Stimulated activated CD8-positive, alpha-beta memory T cell treated with anti-CD3 and anti-CD28 coated beads, Interleukin-2, amount 100 ng/mL, for 1 hour (primary cell): ENCODE results near the gene FOXO6.

Experiments used
- DNase-seq, 2 donors: peaks; one replicate each; pipeline ENCODE4 v3.0.0-alpha.2; 2020; ENCODE audit warnings: low read depth in 2 of 2

The FOXO6 gene

DNA sequence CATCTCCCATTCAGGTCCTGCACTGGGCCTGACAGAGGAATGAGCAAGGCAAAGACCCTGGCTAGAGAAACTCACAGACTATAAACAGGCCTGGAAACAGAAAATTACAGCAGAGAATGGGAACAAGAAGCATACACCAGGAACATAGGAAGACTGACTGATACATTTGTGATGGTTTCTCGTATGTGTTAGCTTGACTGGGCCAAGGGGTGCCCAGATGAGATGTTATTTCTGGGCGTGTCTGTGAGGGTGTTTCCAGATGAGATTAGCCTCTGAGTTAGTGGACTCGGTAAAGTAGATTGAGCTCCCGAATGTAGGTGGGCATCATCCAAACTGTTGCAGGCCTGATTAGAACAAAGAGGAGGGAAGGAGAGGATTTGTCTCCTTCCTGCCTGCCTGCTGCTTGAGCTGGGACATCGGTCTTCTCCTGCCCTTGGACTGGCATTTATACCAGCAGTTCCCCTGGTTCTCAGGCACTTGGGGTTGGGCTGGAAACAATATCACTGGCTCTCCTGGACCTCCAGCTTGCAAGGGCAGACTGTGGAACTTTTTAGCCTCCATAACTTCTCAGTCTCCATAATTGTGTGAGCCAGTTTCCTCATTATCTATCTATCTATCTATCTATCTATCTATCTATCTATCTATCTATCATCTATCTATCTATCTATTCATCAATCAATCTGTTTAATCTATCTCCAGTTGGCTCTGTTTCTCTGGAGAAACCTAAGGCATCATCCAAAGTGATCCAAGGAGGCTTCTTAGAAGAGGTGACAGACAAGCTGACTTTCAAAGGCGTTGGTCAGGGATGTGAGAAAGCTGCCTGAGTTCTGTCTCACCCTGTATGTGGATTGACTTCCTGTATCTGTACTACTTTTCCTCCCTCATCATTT lies 9.7 kb upstream of the FOXO6 start:
- no peak for DNase-seq

DNA sequence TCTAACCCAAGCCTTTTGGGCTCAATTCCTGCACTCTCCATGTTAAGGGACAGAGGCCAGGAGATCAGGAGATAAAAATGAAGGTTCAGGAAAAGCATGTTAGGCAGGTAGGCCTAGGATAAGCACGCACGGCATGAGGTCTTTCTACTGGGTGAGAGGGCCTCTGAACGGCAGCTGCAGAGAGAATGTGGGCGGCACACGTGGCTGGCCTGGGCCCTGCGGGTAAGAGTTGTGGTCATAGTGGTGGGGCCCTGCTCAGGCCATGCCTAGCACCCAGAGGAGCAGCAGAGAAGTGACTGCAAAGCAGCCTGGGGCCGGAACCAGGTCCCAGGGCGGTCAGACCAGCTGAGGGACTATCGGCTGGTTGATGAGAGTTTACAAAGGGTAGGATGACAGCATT lies 7.5 kb upstream of the FOXO6 start:
- DNase-seq, result no peak

DNA sequence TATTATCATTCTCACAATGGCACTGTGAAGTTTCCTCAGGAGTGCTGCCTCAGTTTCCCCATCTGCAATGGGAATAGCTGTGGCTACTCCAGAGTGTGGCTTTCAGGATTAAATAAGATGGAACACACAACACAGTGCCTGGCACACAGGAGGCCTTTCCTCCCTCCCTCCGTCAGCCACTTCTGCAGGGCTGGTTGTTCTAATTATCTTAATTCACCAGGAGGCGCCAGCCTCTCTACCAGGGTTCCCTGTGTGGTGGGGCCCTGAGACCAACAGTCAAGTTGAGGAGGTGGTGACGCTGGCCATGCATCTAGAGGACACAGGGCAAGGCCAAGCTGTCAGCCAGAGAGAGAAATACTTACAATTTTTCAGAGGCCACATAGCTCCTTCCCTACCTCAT lies 6.3 kb upstream of the FOXO6 start:
- no peak for DNase-seq

DNA sequence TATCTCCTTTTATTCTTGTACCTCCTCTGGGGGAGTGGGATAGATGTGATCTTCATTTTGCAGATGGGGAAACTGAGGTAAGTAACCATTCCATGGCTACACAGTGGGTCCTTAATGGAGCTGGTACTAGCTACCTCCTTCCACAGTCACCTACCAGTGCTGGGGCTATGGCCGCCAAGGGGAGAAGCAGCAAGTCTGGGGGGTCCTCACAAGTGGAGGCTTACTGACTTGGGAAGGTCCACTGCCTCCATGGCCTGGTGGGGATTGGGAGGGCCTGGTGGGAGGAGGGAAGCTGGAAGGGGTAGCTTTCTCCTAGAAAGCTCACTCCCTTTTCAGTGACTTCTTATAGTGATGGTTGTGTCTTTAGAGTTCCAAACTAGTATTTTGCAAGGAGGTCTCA lies 5.9 kb upstream of the FOXO6 start:
- no peak for DNase-seq

DNA sequence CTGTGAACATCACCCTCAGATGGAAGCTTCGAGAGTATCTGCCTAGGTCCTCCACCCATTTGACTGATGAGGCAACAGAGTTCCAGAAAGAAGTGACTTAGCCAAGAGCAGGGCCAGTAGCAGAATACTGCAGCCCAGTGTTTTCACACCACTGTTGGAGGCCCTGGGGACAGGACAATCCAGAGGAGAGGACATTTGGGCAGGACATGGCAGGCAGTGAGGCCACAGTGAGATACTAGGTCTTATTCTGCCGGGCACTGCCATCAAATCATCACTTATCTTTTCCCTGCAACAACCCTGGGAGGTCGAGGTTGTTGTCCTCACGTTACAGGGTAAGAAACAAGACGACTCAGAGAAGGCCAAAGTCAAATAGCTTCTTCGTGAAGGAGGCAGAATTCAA lies 5.5 kb upstream of the FOXO6 start:
- DNase-seq, result no peak

DNA sequence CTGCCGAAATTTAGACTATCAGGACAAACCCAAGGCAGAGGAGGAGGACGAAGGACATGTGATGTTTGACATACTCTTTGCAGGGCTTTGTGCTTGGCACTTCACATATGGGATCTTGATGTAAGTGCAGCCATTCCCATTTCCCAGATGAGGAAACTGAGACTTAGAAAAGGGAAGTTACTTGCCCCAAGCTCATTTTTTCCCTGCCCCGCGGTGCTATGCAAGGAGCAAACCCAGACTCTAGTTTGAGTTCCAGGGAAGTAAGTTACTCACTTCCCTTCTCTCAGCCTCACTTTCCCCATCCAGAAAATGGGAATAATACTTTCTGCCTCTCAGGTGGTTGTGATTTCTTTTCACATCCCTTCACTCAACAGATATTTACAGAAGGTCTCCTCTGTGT lies 4.5 kb upstream of the FOXO6 start:
- DNase-seq, result no peak

DNA sequence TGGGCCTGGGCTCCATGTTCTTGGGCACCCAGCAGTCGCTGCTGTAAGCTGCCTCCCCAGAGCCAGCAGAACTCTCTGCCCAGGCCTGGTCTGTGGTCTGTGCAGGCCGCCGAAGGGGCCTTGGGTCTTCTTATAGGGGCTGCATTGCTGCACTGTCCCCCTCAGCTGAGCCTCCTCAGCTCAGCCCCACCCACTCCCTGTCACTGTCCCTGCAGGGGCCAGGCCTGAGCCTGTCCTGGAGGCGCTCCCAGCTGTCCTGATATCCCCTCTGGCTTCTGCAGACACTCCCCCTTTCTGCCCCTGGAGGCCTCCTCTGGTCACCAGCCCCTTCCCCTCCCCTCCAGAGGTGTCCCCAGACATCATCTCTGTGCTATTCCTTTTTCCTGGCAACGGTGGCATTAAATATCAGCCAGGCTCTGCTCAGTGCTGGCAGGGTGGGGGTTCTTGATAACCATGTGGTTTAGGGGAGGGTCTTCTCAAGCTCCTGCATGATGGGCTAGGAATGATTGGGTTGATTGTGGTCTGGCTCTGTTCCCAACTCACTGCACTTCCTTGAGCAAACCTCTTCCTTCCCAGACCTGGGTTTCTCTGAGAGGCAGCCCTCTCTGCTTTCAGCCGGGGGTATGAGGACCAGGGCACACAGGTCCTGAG lies 3.7 kb upstream of the FOXO6 start:
- DNase-seq, result no peak

DNA sequence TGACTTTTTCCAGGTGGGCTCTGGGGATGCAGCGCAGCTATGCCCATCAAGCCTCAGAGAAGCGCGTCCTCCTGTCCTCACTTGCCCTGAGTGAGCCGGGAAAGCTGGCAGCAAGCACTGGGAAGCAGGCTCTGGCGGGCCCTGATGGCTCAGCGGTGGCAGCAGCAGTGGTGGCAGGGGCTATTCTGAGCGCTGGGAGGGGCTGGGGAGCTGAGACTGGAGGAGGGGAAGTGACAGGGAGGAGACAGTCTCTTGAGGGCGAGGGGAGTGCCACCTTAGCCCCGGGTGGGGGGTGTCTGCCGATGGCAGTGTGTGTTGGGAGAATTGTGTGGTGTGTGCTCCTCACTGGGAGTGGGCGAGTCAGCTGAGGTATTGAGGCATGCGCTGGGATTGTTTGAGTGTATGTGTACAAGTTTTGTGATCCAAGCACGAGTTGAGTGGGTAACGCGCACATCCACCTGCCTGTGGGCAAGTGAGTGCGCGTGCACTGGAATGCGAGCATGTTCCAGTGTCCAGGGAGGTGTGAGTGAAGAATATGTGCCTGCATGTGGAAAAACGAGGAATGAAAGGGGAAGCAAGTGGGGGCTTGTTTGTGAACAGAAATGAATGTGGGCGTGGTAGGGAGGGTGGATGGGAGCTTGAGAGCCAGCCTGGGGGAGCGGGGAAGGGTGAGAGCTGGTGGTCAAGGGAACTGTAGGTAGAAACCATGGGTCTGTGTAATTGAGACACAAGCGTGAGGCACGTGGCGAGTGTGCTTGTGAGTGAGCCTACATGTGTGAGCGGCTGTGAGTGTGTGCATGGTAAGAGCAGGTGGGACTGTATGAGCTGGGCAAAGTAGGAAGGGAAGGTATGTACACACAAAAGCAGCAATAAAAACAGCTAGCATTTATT lies 2.9 kb upstream of the FOXO6 start:
- DNase-seq, result no peak

DNA sequence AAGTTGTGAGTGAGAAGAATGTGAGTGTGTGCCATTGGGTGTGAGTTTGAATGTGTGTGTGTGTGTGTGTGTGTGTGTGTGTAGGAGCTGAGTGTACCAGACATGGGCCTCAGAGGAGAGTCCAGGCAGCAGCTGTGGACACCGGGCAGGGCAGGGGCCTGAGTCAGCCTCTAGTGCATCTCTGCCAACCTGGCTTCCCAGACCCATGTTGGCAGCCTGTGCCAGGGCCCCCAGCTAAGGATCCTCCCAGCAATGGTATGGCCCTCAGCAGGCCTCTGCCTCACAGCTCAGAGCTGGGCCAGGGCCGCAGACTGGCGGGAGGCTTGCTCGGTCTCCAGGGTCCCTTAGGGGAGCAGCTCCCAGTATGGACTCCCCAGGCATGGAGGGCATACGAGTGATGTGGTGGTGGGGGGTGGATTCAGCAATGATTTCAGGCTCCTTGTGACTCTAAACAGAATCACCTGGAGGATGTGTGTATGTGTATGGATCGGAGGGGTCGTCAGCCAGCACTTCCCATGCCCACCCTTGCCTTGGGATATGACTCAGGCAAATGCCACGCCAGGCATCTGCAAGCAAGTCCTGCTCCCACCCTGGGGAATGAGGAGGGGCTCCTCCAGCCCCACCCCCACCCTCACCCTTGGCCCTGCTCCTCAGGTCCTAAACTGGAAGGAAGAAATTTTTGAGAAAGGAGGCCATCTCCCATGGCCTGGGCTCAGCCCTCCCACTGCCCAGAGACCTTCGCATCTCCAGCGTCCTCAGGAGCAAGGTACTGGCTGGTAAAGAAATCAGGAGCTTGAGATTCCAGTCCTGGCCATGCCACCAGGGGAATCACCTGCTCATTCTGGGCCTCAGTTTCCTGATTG lies 1.8 kb upstream of the FOXO6 start:
- no peak for DNase-seq

DNA sequence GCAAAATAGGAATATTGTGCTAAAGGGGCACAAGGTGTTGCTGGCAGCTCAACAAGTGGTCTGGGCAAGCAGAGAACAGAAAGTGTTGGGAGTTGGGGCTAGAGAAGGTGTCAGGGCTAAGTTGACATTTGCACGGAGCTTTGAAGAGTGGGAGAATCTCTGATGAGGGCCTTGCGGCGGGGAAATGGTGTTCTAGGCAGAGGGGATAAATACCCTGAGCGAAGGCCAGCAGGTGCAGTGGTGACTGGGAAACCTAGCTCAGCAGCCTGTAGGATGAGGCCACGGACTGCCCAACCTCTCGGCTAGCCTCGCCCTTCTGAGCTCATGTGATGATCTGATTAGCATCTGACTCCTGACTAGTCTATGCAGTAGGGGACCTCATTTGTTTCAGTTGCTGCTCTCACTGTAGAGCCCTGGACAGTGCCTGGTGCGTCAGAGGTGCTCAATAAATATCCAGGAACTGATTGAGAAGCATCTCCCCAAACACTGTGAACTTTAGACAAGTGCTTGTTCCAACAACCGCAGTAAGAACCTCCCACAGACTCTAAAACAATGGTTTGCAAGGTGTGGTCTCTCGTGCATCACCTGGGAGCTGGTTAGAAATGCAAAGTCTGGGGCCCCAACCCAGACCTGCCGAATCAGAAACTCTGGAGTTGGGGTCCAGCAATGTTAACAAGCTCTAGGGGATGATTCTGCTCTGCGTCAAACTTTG lies 1.0 kb upstream of the FOXO6 start:
- DNase-seq, result no peak

DNA sequence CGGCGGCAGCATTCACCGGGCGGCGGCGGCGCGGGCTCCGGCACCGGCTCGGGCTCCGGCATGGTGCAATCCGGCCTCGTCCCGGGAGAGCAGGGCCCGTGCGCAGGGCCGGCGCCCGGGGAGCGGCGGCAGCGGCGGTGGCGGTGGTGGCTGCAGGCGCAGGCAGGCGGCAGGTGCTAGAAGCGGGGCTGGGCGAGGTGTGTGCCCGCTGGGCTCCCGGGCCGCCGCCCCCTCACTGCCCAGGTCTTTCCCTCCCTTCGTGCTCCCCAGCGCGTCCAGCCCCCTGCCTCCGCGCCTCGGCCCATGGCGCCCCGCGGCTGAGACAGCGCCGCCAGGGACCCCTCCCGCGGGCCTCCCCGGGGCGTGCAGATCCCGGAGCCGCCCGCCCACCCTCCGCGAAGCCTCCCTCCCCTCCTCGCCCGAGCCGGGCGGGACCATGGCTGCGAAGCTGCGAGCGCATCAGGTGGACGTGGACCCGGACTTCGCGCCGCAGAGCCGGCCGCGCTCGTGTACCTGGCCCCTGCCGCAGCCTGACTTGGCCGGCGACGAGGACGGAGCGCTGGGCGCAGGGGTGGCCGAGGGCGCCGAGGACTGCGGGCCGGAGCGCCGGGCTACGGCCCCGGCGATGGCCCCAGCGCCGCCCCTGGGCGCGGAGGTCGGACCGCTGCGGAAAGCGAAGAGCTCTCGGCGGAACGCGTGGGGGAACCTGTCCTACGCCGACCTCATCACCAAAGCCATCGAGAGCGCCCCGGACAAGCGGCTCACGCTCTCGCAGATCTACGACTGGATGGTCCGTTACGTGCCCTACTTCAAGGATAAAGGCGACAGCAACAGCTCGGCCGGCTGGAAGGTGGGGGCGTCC lies 492 bp downstream of the FOXO6 start:
- no peak for DNase-seq

DNA sequence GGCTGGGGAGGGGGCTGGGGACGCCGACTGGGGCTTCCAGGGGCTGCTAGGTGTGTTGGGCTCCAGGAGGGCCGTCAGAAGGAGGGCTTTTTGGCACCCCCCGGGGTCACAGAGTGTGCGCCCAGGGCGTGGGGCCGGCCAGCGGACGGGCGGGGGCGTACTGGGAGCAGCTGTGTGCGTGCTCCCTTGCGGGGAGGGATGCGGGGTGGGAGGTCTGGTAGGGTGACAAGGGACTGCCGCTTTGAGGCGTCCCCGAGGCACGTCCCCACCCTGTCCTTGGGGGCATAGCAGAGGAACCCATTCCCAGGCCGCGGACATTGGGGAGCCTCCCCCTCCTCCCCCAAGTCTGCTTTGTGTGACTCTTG lies 1.1 kb downstream of the FOXO6 start:
- no peak for DNase-seq

DNA sequence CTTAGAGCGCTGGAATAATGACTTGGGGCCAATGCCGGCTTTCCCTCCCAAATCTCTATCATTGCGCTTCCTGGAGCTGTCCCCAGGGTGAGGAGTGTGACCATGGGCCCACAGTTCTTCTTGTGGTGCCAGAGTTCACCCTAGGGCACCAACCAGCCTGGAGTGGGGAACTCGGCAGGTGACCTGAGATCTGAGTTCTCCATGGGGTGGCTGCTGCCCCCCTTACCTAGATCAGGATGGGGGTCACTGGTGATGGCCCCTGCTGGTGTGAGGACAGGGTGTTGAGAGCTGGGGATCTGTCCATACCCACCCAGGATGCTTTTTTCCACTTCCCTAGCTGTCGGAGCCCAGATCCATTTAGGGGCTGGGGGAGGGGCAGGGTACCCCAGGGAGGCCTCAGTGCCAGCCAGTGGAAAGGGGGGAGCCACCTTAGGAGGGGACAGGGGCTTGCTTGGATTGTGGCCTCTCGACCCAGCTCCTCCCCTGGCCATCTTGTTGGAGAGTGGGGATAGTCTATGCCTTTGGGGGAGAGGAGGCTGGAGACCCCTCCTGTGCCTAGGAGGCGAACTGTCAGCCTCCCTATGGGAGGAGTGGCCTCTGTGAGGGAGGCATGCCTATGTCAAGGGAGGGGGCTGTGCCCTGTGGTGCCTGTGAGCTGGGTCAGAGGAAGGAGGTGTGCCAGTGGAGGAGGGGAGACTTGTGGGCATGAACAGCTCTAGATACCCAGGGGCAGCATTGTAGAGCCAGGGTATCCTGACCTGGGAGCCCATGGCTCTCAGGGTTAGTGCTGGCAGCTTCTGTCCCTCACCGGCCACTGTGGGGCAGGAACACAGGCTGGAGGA lies 1.7 kb downstream of the FOXO6 start:
- DNase-seq, result no peak

DNA sequence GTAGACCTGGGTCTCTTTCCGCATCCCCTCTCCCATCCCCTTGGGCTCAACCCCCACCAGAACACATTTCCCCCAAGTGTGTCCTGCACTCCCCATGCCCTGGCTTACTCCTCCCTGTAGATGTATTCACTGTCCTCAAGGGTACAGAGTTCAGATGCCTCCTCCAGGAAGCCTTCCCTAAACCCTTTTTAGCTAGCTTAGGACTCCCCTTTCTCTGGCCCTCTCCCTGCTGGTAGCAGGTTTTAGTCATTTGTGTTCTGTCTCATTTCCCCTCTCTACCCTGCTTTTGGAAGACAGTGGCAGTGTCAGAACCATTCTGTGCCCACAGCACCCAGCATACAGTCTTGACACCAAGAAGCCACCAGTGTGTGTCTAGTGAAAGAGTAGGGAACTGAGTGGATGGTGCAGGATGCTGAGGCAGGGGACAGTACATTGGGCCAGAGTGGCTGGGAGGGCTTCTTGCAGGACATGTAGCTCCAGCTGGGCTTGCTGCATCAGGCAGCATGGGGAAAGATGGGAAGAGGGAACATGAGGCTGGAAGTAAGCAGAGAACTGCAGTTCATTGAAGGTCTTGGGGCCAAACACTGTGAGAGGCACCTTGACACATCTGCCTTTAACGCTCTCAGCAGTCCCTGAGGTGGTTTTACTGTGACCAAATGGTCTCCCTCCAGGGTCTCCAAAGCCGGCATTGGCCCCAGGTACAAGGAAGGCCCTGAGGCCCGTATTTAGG lies 2.5 kb downstream of the FOXO6 start:
- DNase-seq, result no peak

DNA sequence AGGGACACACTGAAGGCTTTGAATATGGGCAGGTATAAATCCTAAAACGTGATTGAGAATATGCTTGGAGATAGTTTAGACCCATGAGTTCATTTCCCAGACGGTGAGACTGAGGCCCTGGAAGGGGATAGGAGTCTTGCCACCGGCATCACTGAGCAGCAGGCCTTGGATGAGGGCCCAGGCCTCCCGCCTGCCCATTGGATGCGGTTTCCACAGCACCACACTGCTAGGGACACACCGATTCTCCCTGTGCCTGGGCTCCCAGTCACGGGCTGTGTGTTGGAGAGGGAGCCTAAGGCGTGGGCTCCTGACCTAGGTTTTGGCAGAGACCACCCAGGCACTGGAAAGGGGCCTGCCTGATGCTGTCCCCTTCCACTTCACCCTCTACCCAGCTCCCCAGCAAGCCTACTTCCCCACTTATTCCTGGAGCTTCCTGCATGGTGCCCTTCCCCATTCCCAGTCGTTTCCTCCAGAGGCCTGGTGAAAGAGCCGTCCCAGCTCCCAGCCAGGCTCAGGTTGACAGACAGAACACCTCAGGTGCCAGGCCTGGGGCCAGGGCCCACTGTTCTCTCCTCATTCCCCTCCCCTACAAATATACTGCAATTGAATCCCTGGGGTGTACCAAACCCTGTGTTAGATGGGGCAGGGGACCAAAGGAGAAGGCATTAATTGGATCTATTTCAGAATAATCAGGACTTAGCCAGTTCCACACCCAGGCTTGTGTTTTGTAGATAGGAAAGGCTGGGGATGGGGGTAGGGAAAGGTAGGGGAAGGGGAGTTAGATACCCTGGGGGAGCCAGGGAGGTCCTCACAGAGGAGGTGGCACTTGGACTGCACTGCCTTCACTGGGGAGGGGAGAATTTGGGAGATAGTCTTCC lies 3.4 kb downstream of the FOXO6 start:
- DNase-seq, result no peak

DNA sequence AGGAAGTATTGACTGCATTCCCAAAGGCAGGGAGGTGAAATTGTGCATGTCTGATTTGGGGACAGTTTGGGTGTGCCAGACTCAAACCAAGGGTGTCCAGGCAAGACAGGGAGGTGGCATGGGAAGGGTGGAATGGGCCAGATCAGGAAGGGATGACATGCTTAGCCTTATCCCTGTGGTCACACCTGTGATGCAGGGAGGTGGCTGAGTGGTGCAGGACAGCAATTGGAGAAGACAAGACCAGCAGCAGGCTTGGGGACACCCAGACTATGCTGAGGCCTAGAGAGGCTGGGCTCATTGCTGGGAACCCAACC lies 4.0 kb downstream of the FOXO6 start:
- DNase-seq, result no peak

DNA sequence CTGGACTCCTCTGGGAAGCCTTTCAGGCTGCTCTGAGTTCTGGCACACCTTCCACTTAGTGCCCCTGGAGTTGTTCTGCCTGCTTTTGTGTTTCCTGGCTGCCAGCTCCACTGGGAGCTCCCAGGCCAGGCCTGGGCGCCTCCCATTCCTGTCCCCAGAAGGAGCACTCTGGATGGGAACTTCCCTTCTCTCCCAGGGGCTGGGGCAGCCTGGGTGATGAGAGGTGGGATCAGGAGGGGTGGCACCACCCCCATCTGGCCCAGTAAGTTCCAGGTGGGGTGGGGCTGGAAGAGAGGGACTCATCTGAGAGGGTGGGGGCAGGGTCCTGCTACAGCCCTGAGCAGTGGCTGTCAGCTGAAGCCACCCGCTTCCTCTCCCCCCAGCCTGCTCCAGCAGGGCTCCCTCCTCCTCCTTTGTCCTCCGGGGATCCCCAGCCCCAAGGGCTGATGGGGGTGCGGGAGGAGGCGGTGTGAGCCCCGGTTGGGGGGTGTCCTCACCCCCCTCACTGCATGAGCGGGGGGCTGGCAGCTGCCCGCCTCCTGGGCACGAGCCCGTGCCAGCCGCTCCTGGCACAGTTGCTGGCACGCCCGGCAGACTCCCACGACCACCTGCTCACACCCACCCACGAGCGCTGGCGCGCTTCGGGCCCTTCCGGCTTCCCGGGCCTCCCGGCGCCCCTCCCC lies 4.7 kb downstream of the FOXO6 start:
- no peak for DNase-seq
